ENCODE data around the gene CFAP45. TPM values are rescaled to one million over a fixed set of nuclear protein-coding genes. Genes with fewer than 3 reads are reported as not detected.

Gene CFAP45
- total and polyA plus RNA-seq, 4 donors, result 1.3 to 11.7 (median 9.5) TPM

GRCh38 chr1:159936273-159936904 is 36.4 kb upstream of the CFAP45 start:
- Histone ChIP-seq H3K36me3 (ENCODE audit: control insufficient read depth, insufficient read depth, low read length) (peaks cover 12% of the 10 kb centered on the region), H3K27me3 (ENCODE audit: control insufficient read depth, insufficient read depth, low read length) (no peaks in the 10 kb centered on the region), H3K27ac (ENCODE audit: low read depth, low read length) (no peak overlapping the region), H3K4me3 (ENCODE audit: low read depth, low read length) (no peak overlapping the region), H3K9me3 (ENCODE audit: control insufficient read depth, insufficient read depth, low read length) (no peaks in the 10 kb centered on the region), H3K4me1 (ENCODE audit: control insufficient read depth, insufficient read depth, low read length) (peaks cover 25% of the 10 kb centered on the region)
- WGBS (ENCODE audit: insufficient coverage), result 41% methylated on average over 15 of the region's 16 CpGs
- DNase-seq (ENCODE audit: low read depth in 4 of 6, low spot score in 6 of 6), result peak in 2 of 6 donors; percentile 79 to 80

GRCh38 chr1:159935719-159936272 is 35.8 kb upstream of the CFAP45 start:
- no peaks in the 10 kb centered on the region for H3K27me3 ChIP-seq (ENCODE audit: control insufficient read depth, insufficient read depth, low read length)
- H3K27ac ChIP-seq (ENCODE audit: low read depth, low read length), result no peak overlapping the region
- WGBS (ENCODE audit: insufficient coverage), result 75% methylated on average over 4 of the region's 4 CpGs
- no peak for DNase-seq (ENCODE audit: low read depth in 4 of 6, low spot score in 6 of 6)
- H3K4me3 ChIP-seq (ENCODE audit: low read depth, low read length), result no peak overlapping the region
- H3K36me3 ChIP-seq (ENCODE audit: control insufficient read depth, insufficient read depth, low read length), result peaks cover 17% of the 10 kb centered on the region
- H3K4me1 ChIP-seq (ENCODE audit: control insufficient read depth, insufficient read depth, low read length), result peaks cover 21% of the 10 kb centered on the region
- no peaks in the 10 kb centered on the region for H3K9me3 ChIP-seq (ENCODE audit: control insufficient read depth, insufficient read depth, low read length)

DNA sequence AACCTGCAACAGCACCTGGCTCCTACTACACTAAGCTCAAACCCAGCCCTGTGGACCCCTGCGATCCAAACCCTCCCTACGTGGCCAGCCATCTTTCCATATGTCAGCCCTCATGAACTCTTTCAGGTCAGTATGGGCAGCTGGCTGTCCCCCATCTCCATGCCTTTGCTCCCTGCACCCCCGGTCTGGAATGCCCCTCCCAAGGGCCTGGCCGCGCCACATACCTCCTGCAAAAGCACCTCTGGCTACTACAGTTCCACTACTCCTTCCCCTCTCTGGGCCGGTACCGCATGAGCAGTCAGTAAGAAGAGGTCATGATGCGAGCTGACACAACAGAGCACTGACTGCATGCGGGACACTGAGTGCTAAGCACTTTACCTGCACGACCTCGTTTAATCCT is 35.3 kb upstream of the CFAP45 start:
- peaks cover 21% of the 10 kb centered on the region for H3K36me3 ChIP-seq (ENCODE audit: control insufficient read depth, insufficient read depth, low read length)
- no peak overlapping the region for H3K27ac ChIP-seq (ENCODE audit: low read depth, low read length)
- H3K9me3 ChIP-seq (ENCODE audit: control insufficient read depth, insufficient read depth, low read length), result no peaks in the 10 kb centered on the region
- H3K4me3 ChIP-seq (ENCODE audit: low read depth, low read length), result no peak overlapping the region
- no peaks in the 10 kb centered on the region for H3K27me3 ChIP-seq (ENCODE audit: control insufficient read depth, insufficient read depth, low read length)
- no peak for DNase-seq (ENCODE audit: low read depth in 4 of 6, low spot score in 6 of 6)
- peaks cover 21% of the 10 kb centered on the region for H3K4me1 ChIP-seq (ENCODE audit: control insufficient read depth, insufficient read depth, low read length)
- WGBS (ENCODE audit: insufficient coverage), result 90% methylated on average over 7 of the region's 11 CpGs

- 91% methylated on average over 7 of the region's 14 CpGs for WGBS (ENCODE audit: insufficient coverage)
- no peak overlapping the region for H3K27ac ChIP-seq (ENCODE audit: low read depth, low read length)
- no peak overlapping the region for H3K4me3 ChIP-seq (ENCODE audit: low read depth, low read length)
- H3K36me3 ChIP-seq (ENCODE audit: control insufficient read depth, insufficient read depth, low read length), result peaks cover 31% of the 10 kb centered on the region
- no peak for DNase-seq (ENCODE audit: low read depth in 4 of 6, low spot score in 6 of 6)
- no peaks in the 10 kb centered on the region for H3K27me3 ChIP-seq (ENCODE audit: control insufficient read depth, insufficient read depth, low read length)
- H3K9me3 ChIP-seq (ENCODE audit: control insufficient read depth, insufficient read depth, low read length), result no peaks in the 10 kb centered on the region
- peaks cover 21% of the 10 kb centered on the region for H3K4me1 ChIP-seq (ENCODE audit: control insufficient read depth, insufficient read depth, low read length)
These were observed 34.4 kb upstream of the CFAP45 start for GRCh38 chr1:159934136-159935039.

- 86% methylated on average over 4 of the region's 4 CpGs for WGBS (ENCODE audit: insufficient coverage)
- Histone ChIP-seq H3K27me3 (ENCODE audit: control insufficient read depth, insufficient read depth, low read length) (no peaks in the 10 kb centered on the region), H3K36me3 (ENCODE audit: control insufficient read depth, insufficient read depth, low read length) (peaks cover 41% of the 10 kb centered on the region), H3K4me3 (ENCODE audit: low read depth, low read length) (no peak overlapping the region), H3K4me1 (ENCODE audit: control insufficient read depth, insufficient read depth, low read length) (peaks cover 21% of the 10 kb centered on the region), H3K9me3 (ENCODE audit: control insufficient read depth, insufficient read depth, low read length) (no peaks in the 10 kb centered on the region), H3K27ac (ENCODE audit: low read depth, low read length) (no peak overlapping the region)
- DNase-seq (ENCODE audit: low read depth in 4 of 6, low spot score in 6 of 6), result no peak
These were observed 33.4 kb upstream of the CFAP45 start for GRCh38 chr1:159933347-159933746.

- Histone ChIP-seq H3K4me3 (ENCODE audit: low read depth, low read length) (no peak overlapping the region), H3K36me3 (ENCODE audit: control insufficient read depth, insufficient read depth, low read length) (peaks cover 47% of the 10 kb centered on the region), H3K4me1 (ENCODE audit: control insufficient read depth, insufficient read depth, low read length) (peaks cover 19% of the 10 kb centered on the region), H3K9me3 (ENCODE audit: control insufficient read depth, insufficient read depth, low read length) (no peaks in the 10 kb centered on the region), H3K27ac (ENCODE audit: low read depth, low read length) (no peak overlapping the region), H3K27me3 (ENCODE audit: control insufficient read depth, insufficient read depth, low read length) (peaks cover under 1% of the 10 kb centered on the region)
- no peak for DNase-seq (ENCODE audit: low read depth in 4 of 6, low spot score in 6 of 6)
- WGBS (ENCODE audit: insufficient coverage), result 75% methylated on average over 14 of the region's 16 CpGs
These were observed 32.6 kb upstream of the CFAP45 start for GRCh38 chr1:159932296-159933285.

DNA sequence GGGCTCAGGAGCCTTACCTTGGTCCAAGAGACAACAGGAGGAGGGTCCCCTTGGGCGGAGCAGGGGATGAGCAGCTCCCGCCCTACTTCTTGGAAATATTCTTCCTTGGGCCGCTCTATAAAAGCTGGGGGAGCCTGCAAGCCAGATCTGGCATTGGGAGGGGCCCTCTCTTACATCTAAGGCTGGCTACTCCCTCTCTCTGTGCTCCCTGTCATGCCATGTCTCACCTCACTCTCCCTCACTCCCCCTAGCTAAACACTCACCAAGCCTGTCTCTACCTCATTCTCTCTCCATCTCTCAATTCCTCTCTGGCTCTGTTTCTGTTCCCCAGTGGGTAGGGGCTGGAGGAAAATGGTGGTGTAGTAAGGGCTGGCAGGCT is 31.8 kb upstream of the CFAP45 start:
- whole genome bisulfite sequencing (ENCODE audit: insufficient coverage), result 100% methylated on average over 3 of the region's 3 CpGs
- no peak overlapping the region for H3K4me3 ChIP-seq (ENCODE audit: low read depth, low read length)
- no peak overlapping the region for H3K27ac ChIP-seq (ENCODE audit: low read depth, low read length)
- H3K9me3 ChIP-seq (ENCODE audit: control insufficient read depth, insufficient read depth, low read length), result no peaks in the 10 kb centered on the region
- peaks cover 5% of the 10 kb centered on the region for H3K27me3 ChIP-seq (ENCODE audit: control insufficient read depth, insufficient read depth, low read length)
- no peak for DNase-seq (ENCODE audit: low read depth in 4 of 6, low spot score in 6 of 6)
- H3K36me3 ChIP-seq (ENCODE audit: control insufficient read depth, insufficient read depth, low read length), result peaks cover 54% of the 10 kb centered on the region
- H3K4me1 ChIP-seq (ENCODE audit: control insufficient read depth, insufficient read depth, low read length), result peaks cover 11% of the 10 kb centered on the region

DNA sequence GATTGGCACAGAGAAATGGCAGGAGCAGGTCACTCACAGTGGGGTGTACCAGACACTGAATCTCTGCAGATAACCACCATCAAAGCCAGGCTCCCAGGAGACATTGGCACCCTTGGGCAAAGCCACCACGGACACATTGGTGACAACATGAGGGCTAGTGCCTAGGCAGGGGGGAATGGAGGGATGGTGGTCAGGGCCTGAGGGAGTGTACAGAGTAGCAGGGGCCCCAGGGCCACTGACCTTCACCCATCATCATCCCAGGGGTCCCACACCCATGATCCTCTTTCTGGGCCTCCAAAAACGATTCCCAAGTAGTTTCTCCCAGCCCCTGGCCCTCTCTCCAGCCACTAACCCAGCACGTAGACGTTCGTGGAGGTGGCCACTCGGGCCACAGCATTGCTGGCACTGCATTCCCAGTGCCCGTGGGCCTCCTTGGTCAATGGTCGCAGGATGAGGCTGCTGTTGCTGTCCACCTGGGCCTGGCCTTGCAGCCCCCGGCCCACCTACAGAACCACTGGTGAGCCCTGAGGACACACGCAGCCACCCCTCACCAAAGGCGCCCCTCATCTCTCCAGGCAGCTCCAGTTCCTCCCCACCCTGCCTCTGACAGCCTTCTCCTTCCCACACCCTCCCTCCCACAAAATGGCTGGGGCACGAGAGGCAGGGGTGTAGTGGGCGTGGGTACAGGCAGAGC is 31.3 kb upstream of the CFAP45 start:
- no peak overlapping the region for H3K27ac ChIP-seq (ENCODE audit: low read depth, low read length)
- H3K36me3 ChIP-seq (ENCODE audit: control insufficient read depth, insufficient read depth, low read length), result peaks cover 54% of the 10 kb centered on the region
- no peak overlapping the region for H3K4me3 ChIP-seq (ENCODE audit: low read depth, low read length)
- H3K4me1 ChIP-seq (ENCODE audit: control insufficient read depth, insufficient read depth, low read length), result peaks cover 6% of the 10 kb centered on the region
- H3K9me3 ChIP-seq (ENCODE audit: control insufficient read depth, insufficient read depth, low read length), result no peaks in the 10 kb centered on the region
- peaks cover 7% of the 10 kb centered on the region for H3K27me3 ChIP-seq (ENCODE audit: control insufficient read depth, insufficient read depth, low read length)
- 92% methylated on average over 12 of the region's 13 CpGs for WGBS (ENCODE audit: insufficient coverage)
- no peak for DNase-seq (ENCODE audit: low read depth in 4 of 6, low spot score in 6 of 6)

Measured in spinal cord (tissue), 10 donors.